Stimulated activated CD8-positive, alpha-beta memory T cell treated with anti-CD3 and anti-CD28 coated beads, Interleukin-15, amount 100 ng/mL, for 24 hours (primary cell): ENCODE data around the gene CRBN.

ENCODE experiments used
- DNase-seq: peaks from one replicate; pipeline ENCODE4 v3.0.0-alpha.2; 2020; ENCODE audit warnings: low read depth

The CRBN gene

GRCh38 chr3:3110299-3110630 is 69.2 kb downstream of the CRBN start, which contains the start of gene IL5RA:
Gene IL5RA, minus strand, starts transcription at chr3:3110374. Its CDS starts 5,390 bp downstream, at chr3:3104984.
- no peak for DNase-seq

GRCh38 chr3:3109407-3110298 is 69.8 kb downstream of the CRBN start:
- no peak for DNase-seq

GRCh38 chr3:3107858-3108257 is 71.6 kb downstream of the CRBN start:
- no peak for DNase-seq

GRCh38 chr3:3107181-3107580 is 72.3 kb downstream of the CRBN start:
- DNase-seq = no peak

- no peak for DNase-seq
These were observed 73.7 kb downstream of the CRBN start for GRCh38 chr3:3105815-3106214.

GRCh38 chr3:3105246-3105645 is 74.2 kb downstream of the CRBN start:
- DNase-seq = no peak

GRCh38 chr3:3102751-3103150 is 76.7 kb downstream of the CRBN start:
- no peak for DNase-seq

- no peak for DNase-seq
These were observed 77.6 kb downstream of the CRBN start for GRCh38 chr3:3101660-3102458.
